GM21529 (cell line): ENCODE measurements around the gene KANSL1.
A peak's percentile ranks its signal among the peaks of the same experiment; 100 is the strongest.
"Not testable (repeated sequence)": the region's sequence is repeated elsewhere in the genome, so short reads cannot be mapped to it uniquely, and the experiment has no call there.

Experiments
- ATAC-seq: cut with Tn5 transposase; IDR thresholded peaks from one replicate; pipeline ENCODE4 v1.9.1; 2021; ENCODE audit not compliant: unreplicated experiment

The KANSL1 gene

GRCh38 chr17:46193626-46194392 lies 580 bp upstream of the KANSL1 start:
- peak; percentile 67 for ATAC-seq

GRCh38 chr17:46192439-46193150 lies 634 bp downstream of the KANSL1 start:
- peak; percentile 34 for ATAC-seq

- ATAC-seq = no peak
Measured at GRCh38 chr17:46192189-46192438, 1.1 kb downstream of the KANSL1 start.

- ATAC-seq = no peak
Measured at GRCh38 chr17:46191322-46192188, 1.7 kb downstream of the KANSL1 start.

- ATAC-seq = no peak
Measured at GRCh38 chr17:46190763-46191162, 2.5 kb downstream of the KANSL1 start.

GRCh38 chr17:46186827-46187235 lies 6.4 kb downstream of the KANSL1 start:
- not testable (repeated sequence) for ATAC-seq

- no peak for ATAC-seq
Measured at GRCh38 chr17:46184696-46185095, 8.5 kb downstream of the KANSL1 start.

- not testable (repeated sequence) for ATAC-seq
Measured at GRCh38 chr17:46183383-46183782, 9.8 kb downstream of the KANSL1 start.

GRCh38 chr17:46182961-46183360 lies 10.3 kb downstream of the KANSL1 start:
- ATAC-seq = no peak

GRCh38 chr17:46181940-46182339 lies 11.3 kb downstream of the KANSL1 start:
- no peak for ATAC-seq

- not testable (repeated sequence) for ATAC-seq
Measured at GRCh38 chr17:46181316-46181715, 11.9 kb downstream of the KANSL1 start.

- ATAC-seq = no peak
Measured at GRCh38 chr17:46180892-46181274, 12.3 kb downstream of the KANSL1 start.

GRCh38 chr17:46180185-46180891 lies 12.9 kb downstream of the KANSL1 start:
- not testable (repeated sequence) for ATAC-seq

- ATAC-seq = peak; percentile 58
Measured at GRCh38 chr17:46179375-46179999, 13.7 kb downstream of the KANSL1 start.

GRCh38 chr17:46178550-46179214 lies 14.5 kb downstream of the KANSL1 start:
- no peak for ATAC-seq

- no peak for ATAC-seq
Measured at GRCh38 chr17:46176975-46177374, 16.3 kb downstream of the KANSL1 start.

GRCh38 chr17:46175891-46176290 lies 17.3 kb downstream of the KANSL1 start:
- ATAC-seq = no peak

GRCh38 chr17:46173153-46173552 lies 20.1 kb downstream of the KANSL1 start:
- no peak for ATAC-seq

- no peak for ATAC-seq
Measured at GRCh38 chr17:46171939-46172338, 21.3 kb downstream of the KANSL1 start.
